H1 (cell line): Measurements from ENCODE around the gene SOCS4. TPM values are rescaled to one million over a fixed set of nuclear protein-coding genes. Genes with fewer than 3 reads are reported as not detected.

Experiments used
- CTCF ChIA-PET: fragments of 300-600 bp; sonication (Branson Sonifier 250); formaldehyde crosslinking; loops from one replicate; lab custom pipeline; 2021; ENCODE audit not compliant: partially characterized antibody; lab: Charles Lee
- POLR2A ChIA-PET: fragments of 300-600 bp; sonication (Branson Sonifier 250); formaldehyde crosslinking; loops from one replicate; lab custom pipeline; 2021; ENCODE audit warnings: inconsistent platforms; ENCODE audit not compliant: partially characterized antibody; lab: Charles Lee
- DNase-seq, 2 experiments: peaks; one replicate each; pipeline versions ENCODE4 v3.0.0 to v3.0.0-alpha.2; 2010 to 2022; ENCODE audit warnings: low spot score in 2 of 2, low read depth in 1 of 2, mixed read lengths in 1 of 2
- FAIRE-seq: peaks from 2 replicates; lab custom pipeline; 2011; peaks lifted over from hg19 to GRCh38; lab: Jason Lieb, UNC
- H2AFZ ChIP-seq: 2 replicates; pipeline ENCODE4 v1.8.1; 2012; ENCODE audit warnings: low read length, inconsistent platforms
- H2AK5ac ChIP-seq: 2 replicates; pipeline ENCODE4 v1.6.1; 2013; ENCODE audit warnings: low read depth, low read length
- H2BK120ac ChIP-seq: replicated peaks from 2 replicates; pipeline ENCODE3; 2013; ENCODE audit warnings: low read depth, low read length, inconsistent platforms
- H2BK12ac ChIP-seq: 2 replicates; pipeline ENCODE4 v1.6.1; 2013; ENCODE audit warnings: low read depth, low read length
- H2BK15ac ChIP-seq: 2 replicates; pipeline ENCODE4 v1.6.1; 2013; ENCODE audit warnings: low read length
- H2BK20ac ChIP-seq: 2 replicates; pipeline ENCODE4 v1.6.1; 2013; ENCODE audit warnings: low read length
- H2BK5ac ChIP-seq: 2 replicates; pipeline ENCODE4 v1.6.1; 2013; ENCODE audit warnings: low read depth, low read length
- H3K14ac ChIP-seq: 2 replicates; pipeline ENCODE4 v1.6.1; 2013; ENCODE audit warnings: inconsistent platforms; ENCODE audit not compliant: insufficient read length
- H3K18ac ChIP-seq: 2 replicates; pipeline ENCODE4 v1.6.1; 2013; ENCODE audit warnings: low read length; ENCODE audit errors: extremely low read depth
- H3K23ac ChIP-seq: 2 replicates; pipeline ENCODE4 v1.6.1; 2013; ENCODE audit warnings: inconsistent platforms; ENCODE audit not compliant: insufficient read length
- H3K23me2 ChIP-seq: 2 replicates; pipeline ENCODE4 v1.6.1; 2013; ENCODE audit warnings: low read depth, low read length
- H3K27ac ChIP-seq: 2 replicates; pipeline ENCODE4 v1.6.1; 2011; ENCODE audit warnings: low read depth, low read length, inconsistent platforms
- H3K27me3 ChIP-seq, 4 experiments: replicated peaks in 1 of 4; 1 replicate in 1 of 4; 2 replicates in 3 of 4; pipeline versions ENCODE4 v1.6.1 to v1.8.1; 2011 to 2013; ENCODE audit warnings: low read length in 3 of 4, mild to moderate bottlenecking in 3 of 4, inconsistent platforms in 2 of 4, mixed read lengths in 2 of 4, moderate library complexity in 1 of 4; ENCODE audit not compliant: control insufficient read depth in 3 of 4, insufficient read depth in 3 of 4; ENCODE audit errors: extremely low read depth in 1 of 4
- H3K36me3 ChIP-seq, 4 experiments: 2 replicates each; pipeline versions ENCODE4 v1.6.1 to v1.8.1; 2011 to 2013; ENCODE audit warnings: mild to moderate bottlenecking in 4 of 4, low read length in 3 of 4, moderate library complexity in 2 of 4, control low read depth in 1 of 4, inconsistent platforms in 1 of 4; ENCODE audit not compliant: insufficient read depth in 4 of 4, control insufficient read depth in 2 of 4
- H3K4ac ChIP-seq: replicated peaks from 2 replicates; pipeline ENCODE3; 2013; ENCODE audit warnings: low read length, low read depth, mixed read lengths, inconsistent platforms; ENCODE audit not compliant: insufficient read length
- H3K4me1 ChIP-seq, 4 experiments: replicated peaks in 1 of 4; 1 replicate in 1 of 4; 2 replicates in 3 of 4; pipeline versions ENCODE4 v1.6.1 to v1.8.1; 2011 to 2013; ENCODE audit warnings: low read length in 3 of 4, inconsistent platforms in 2 of 4, mixed read lengths in 1 of 4; ENCODE audit not compliant: insufficient read depth in 4 of 4, control insufficient read depth in 3 of 4
- H3K4me2 ChIP-seq, 2 experiments: 2 replicates each; pipeline versions ENCODE4 v1.6.1 to v1.8.1; 2011 to 2013; ENCODE audit warnings: low read depth in 2 of 2, low read length in 2 of 2, control low read depth in 1 of 2, inconsistent platforms in 1 of 2, mild to moderate bottlenecking in 1 of 2; ENCODE audit not compliant: insufficient read depth in 1 of 2
- H3K4me3 ChIP-seq, 4 experiments: fragments of 200-600, 300-600 bp in 1 of 4; sonication (generic), shearing (Covaris generic), sonication (Bioruptor Twin) in 1 of 4; 2 replicates each; pipeline versions ENCODE4 v1.5.1 to v1.8.1; 2011 to 2016; ENCODE audit warnings: low read length in 4 of 4, low read depth in 3 of 4, control low read depth in 2 of 4, inconsistent platforms in 2 of 4, mild to moderate bottlenecking in 2 of 4, mixed read lengths in 1 of 4, moderate library complexity in 1 of 4; ENCODE audit not compliant: insufficient read depth in 2 of 4; ENCODE audit errors: extremely low read depth in 1 of 4
- H3K56ac ChIP-seq: replicated peaks from 2 replicates; pipeline ENCODE3; 2013; ENCODE audit warnings: low read depth, mild to moderate bottlenecking, mixed read lengths, low read length, inconsistent platforms; ENCODE audit not compliant: insufficient read length
- H3K79me1 ChIP-seq: 2 replicates; pipeline ENCODE4 v1.6.1; 2013; ENCODE audit warnings: low read depth, low read length, control low read depth
- H3K79me2 ChIP-seq, 2 experiments: 2 replicates each; pipeline versions ENCODE4 v1.6.1 to v1.8.1; 2012 to 2013; ENCODE audit warnings: low read length in 2 of 2, mild to moderate bottlenecking in 2 of 2, inconsistent platforms in 1 of 2; ENCODE audit not compliant: insufficient read depth in 2 of 2, control insufficient read depth in 1 of 2
- H3K9ac ChIP-seq, 4 experiments: replicated peaks in 1 of 4; 1 replicate in 1 of 4; 2 replicates in 3 of 4; pipeline versions ENCODE4 v1.6.1 to v1.8.1; 2011 to 2013; ENCODE audit warnings: low read depth in 3 of 4, low read length in 3 of 4, control low read depth in 2 of 4, mild to moderate bottlenecking in 2 of 4, moderate library complexity in 2 of 4, inconsistent platforms in 1 of 4; ENCODE audit errors: extremely low read depth in 1 of 4
- H3K9me3 ChIP-seq, 2 experiments: 2 replicates each; pipeline versions ENCODE4 v1.6.1 to v1.8.1; 2012 to 2013; ENCODE audit warnings: mild to moderate bottlenecking in 2 of 2, moderate library complexity in 2 of 2, control low read depth in 1 of 2, inconsistent platforms in 1 of 2, low read depth in 1 of 2, low read length in 1 of 2, mixed read lengths in 1 of 2; ENCODE audit not compliant: insufficient read depth in 2 of 2
- H4K20me1 ChIP-seq, 2 experiments: replicated peaks in 1 of 2; 2 replicates each; pipeline versions ENCODE3 to v1.8.1; 2011 to 2013; ENCODE audit warnings: inconsistent platforms in 2 of 2, low read length in 2 of 2, mild to moderate bottlenecking in 1 of 2; ENCODE audit not compliant: insufficient read depth in 2 of 2, control insufficient read depth in 1 of 2
- H4K5ac ChIP-seq: 2 replicates; pipeline ENCODE4 v1.6.1; 2013; ENCODE audit warnings: low read length, low read depth, mixed read lengths, inconsistent platforms; ENCODE audit not compliant: insufficient read length
- H4K8ac ChIP-seq: 2 replicates; pipeline ENCODE4 v1.8.0; 2013; ENCODE audit warnings: mild to moderate bottlenecking, moderate library complexity, low read length, inconsistent platforms; ENCODE audit not compliant: insufficient read depth; ENCODE audit errors: extremely low read depth
- H4K91ac ChIP-seq: replicated peaks from 2 replicates; pipeline ENCODE3; 2013; ENCODE audit warnings: low read length, mixed read lengths, inconsistent platforms; ENCODE audit not compliant: insufficient read length
- ATF2 ChIP-seq: IDR thresholded peaks from 2 replicates; pipeline ENCODE4 v1.6.1; 2012; ENCODE audit warnings: low read length, inconsistent platforms
- ATF3 ChIP-seq: IDR thresholded peaks from 2 replicates; pipeline ENCODE4 v1.6.1; 2011; ENCODE audit warnings: low read depth, mild to moderate bottlenecking, low read length; ENCODE audit not compliant: insufficient read depth
- RAD21 ChIP-seq, 2 experiments: IDR thresholded peaks in 1 of 2; conservative IDR thresholded peaks in 1 of 2; 2 replicates each; pipeline ENCODE4 v1.6.1; 2011; ENCODE audit warnings: low read depth in 2 of 2, low read length in 2 of 2, improper control_type of control experiment in 1 of 2, inconsistent platforms in 1 of 2, mild to moderate bottlenecking in 1 of 2, moderate library complexity in 1 of 2
- TAF7 ChIP-seq: optimal IDR thresholded peaks from 2 replicates; pipeline ENCODE3; 2011; ENCODE audit warnings: low read depth, mild to moderate bottlenecking, inconsistent platforms, low read length, moderate library complexity, borderline replicate concordance
- WGBS, 2 experiments: shearing (Covaris generic) in 1 of 2; methylation state at CpG; one replicate each; pipeline versions ENCODE4 v1.1.6 to v1.1.7; 2013 to 2015; ENCODE audit warnings: low lambda C conversion rate in 2 of 2, mixed read lengths in 2 of 2, inconsistent platforms in 1 of 2, low coverage in 1 of 2, missing lambda C conversion rate in 1 of 2; ENCODE audit not compliant: insufficient replicate concordance in 2 of 2, insufficient coverage in 1 of 2, insufficient read length in 1 of 2; ENCODE audit errors: extremely low coverage in 1 of 2, missing lambda C conversion rate in 1 of 2; 5-methylcytosine and 5-hydroxymethylcytosine counted together
- polyA plus RNA-seq, 7 experiments: library from polyadenylated mRNA; depleted of rRNA in 3 of 7; stranded (reverse) in 5 of 7; unstranded in 2 of 7; fragments of >200 nt in 5 of 7; fragments of 200-250 nt in 2 of 7; gene quantifications; 1 replicate in 5 of 7; 2 replicates in 1 of 7; 4 replicates in 1 of 7; pipeline versions ENCODE4 v1.2.1 to v1.2.3, GENCODE V29; 2011 to 2013; ENCODE audit warnings: missing spikeins in 2 of 7, mixed read lengths in 2 of 7
- total RNA-seq: library from RNA; stranded (reverse); fragmentation: NEBNext Ultra II Directional; extraction: Animal tissue kit (Norgen Biotek cat#: 25700); gene quantifications from 2 replicates; pipeline ENCODE4 v1.2.1, GENCODE V29; 2021

Gene SOCS4
- total and polyA plus RNA-seq, 2 of the 8 experiments (the other 6 are each of a cell fraction or from before 2014, with no cell fraction given) = 5.5 to 31.5 TPM

DNA sequence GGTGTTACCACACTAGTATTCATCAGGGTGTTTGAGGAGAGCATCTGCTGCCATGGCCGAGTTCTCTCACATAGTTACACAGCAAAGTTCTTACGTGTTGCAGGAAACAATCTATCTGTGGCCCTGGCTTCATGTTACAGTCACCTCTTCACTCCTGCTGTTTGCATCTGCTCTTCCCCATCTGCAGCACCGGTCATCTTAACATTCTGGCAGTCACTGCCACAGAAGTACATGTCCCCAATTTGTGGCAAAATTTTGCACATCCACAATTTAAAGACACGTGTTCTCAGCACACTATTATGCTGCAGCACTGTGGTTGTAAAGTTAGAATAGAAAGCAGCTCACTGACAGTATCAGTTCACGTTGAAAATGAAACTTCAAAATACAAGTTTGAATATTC is 47.6 kb downstream of the SOCS4 start:
- Histone ChIP-seq H3K79me1 (no peaks in the 10 kb centered on the region), H4K20me1 (no peaks in the 10 kb centered on the region), H4K91ac (no peak overlapping the region), H3K4ac (no peak overlapping the region), H2AFZ (peak overlapping the region; percentile 42; the same call in 1 of the 2 replicates), H3K14ac (no peak overlapping the region), H3K27me3 (no peaks in the 10 kb centered on the region), H3K4me2 (no peak overlapping the region), H3K79me2 (no peaks in the 10 kb centered on the region), H3K18ac (no peak overlapping the region), H3K36me3 (no peaks in the 10 kb centered on the region), H3K9me3 (no peaks in the 10 kb centered on the region), H2BK5ac (no peak overlapping the region), H2BK12ac (no peak overlapping the region), H3K27ac (no peak overlapping the region), H3K4me3 (no peak overlapping the region), H3K23me2 (no peaks in the 10 kb centered on the region; the same call in 1 of the 2 replicates), H4K5ac (no peak overlapping the region), H3K9ac (no peak overlapping the region), H3K23ac (no peak overlapping the region), H3K4me1 (peaks cover 0 to 4% (median 1%) of the 10 kb centered on the region in 4 experiments; a peak in 4 of 7 replicates), H3K56ac (no peak overlapping the region), H4K8ac (no peak overlapping the region), H2BK20ac (no peak overlapping the region), H2AK5ac (no peak overlapping the region), H2BK120ac (no peak overlapping the region), H2BK15ac (no peak overlapping the region)
- ChIA-PET CTCF (interaction anchor here (1.0 kb wide), 1 partner anchor 24 kb away, joined by 3 read pairs; no protein-coding TSS in a partner anchor), POLR2A (no interaction called here)
- WGBS, 2 experiments = 67% methylated on average over 5 of the region's 5 CpGs; no CpG with 5 or more reads in 1 of the 2 experiments
- FAIRE-seq (no peak), DNase-seq (peak in 1 of 2 experiments; percentile 43)
- TF ChIP-seq TAF7 (no peak), ATF3 (no peak), RAD21 (IDR thresholded peaks at IDR 0.05 in 1 of 2, conservative IDR thresholded peaks at IDR 0.05 in 1 of 2; ENCODE audit: low read depth in 2 of 2, low read length in 2 of 2) (no peak), ATF2 (no peak)
